GF-D8 (cell line): ENCODE measurements around the gene RGS12.

Experiments
- DNase-seq: peaks from one replicate; lab custom pipeline; 2025; lab: John Stamatoyannopoulos, UW

The RGS12 gene

DNA sequence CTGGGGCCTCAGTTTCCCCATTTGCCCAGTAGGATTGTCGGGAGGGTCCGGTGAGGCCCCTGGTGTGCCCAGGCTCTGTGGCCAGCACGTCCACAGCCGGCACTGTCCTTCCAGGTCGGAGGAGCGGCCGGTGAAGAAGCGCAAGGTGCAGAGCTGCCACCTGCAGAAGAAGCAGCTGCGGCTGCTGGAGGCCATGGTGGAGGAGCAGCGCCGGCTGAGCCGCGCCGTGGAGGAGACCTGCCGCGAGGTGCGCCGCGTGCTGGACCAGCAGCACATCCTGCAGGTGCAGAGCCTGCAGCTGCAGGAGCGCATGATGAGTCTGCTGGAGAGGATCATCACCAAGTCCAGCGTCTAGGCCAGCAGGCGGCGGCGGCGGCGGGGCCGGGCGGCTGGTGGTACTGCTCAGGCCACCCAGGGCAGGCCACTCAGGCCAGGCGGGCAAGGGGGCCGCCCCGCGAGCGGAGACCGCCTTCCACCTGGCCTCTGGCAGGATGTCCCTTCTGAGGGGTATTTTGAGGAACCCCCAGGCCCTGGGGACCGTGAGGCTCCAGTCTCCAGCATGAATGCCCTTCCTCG is 37.1 kb upstream of the RGS12 start:
- no peak for DNase-seq

DNA sequence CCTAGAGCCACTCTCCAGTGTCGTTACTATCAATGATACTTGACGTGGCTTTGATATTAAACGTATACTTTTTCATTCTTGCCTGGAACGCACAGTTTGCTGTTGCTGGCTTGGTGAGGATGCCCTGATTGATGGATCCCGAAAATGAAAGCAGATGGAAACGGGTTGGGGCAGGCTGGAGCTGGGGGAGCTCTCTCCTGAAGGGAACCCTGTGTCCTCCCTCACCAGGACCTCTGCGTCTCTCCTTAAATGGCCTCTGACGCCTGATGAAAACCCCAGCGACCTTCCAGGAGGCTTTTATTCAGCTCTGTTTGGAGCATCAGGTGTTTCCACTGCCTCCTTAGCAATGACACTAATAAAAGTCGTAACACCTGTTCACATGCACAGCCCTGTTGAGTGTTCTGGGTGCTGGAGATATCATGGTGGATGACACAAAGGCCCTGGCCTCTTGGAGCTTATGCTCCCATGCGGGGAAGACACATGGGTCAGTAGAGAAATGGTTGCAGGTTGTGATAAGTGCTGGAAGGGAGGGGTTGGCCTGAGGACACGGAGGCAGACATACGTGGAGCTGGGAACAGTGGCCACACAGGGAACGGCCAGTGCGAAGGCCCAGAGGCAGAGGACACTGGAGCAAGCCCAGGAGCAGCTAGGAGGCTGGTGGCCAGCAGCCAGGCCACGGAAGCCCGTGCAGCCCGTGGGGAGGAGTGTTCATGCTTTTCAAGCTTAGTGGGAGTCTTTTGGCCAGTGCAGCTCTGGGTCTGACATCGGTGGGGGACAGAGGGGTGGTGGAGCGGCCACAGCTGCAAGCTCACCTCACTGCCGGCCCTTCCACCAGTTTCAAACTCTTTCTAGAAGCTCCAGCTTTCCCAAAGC is 36.4 kb upstream of the RGS12 start:
- no peak for DNase-seq

DNA sequence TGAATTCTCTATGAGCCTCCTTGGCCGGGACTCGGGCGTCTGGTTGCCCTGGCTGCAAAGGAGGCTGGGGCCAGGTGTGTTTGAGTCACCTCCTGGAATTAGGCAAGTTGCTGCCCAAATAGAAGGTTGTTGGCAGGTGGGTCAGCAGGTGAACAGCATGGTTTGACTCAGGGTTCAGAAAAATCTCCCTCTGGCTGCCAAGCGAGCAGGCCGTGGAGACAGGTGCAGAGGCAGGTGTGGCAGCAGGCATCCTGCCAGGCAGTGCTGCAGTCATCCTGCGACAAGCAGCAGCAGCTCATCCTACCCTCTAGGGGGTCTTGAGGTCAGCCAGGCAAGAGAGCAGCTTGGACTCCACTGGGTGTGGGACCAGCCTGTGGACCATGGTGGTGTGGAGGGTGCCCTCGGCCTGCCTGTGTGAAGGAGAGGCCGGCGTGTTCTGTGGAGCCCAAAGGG is 35.7 kb upstream of the RGS12 start:
- DNase-seq = no peak

GRCh38 chr4:3257556-3258482 is 35.0 kb upstream of the RGS12 start:
- no peak for DNase-seq

DNA sequence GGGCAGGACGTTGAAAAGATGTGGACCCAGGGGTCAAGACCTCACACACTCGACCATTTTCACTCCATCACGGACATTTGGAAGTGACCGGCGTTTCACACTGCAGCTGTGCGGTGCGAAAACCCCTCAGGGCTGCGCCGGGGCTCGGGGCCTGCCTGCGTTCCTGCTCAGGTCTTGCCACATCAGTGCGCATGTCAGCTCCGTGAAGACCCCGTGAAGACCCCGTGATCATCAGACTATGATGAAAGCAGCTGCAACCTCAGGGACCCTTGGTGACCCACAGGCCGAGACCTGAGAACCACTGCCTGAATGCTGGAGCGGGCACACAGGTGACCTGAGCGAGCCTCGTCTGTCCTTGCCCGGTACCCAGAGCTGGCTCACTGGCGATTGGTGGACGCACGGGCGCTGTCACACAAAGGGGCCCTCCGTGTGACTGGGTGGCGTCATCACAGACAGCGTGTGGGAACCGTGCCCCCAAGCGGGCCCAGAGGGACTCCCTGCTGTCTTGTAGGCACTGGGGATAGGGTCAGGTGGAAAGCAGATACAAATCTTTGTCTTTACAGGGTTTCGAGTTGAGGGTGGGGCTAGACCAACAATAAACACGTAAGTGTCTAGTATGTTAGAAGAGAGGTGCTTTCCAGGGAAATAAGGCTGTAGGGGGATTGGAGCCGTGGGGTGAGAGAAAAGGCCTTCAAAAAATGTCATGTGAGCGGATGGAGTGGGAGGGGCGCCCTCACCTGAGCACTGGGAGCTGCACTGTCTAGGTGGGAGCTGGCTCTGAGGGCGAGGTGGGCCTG is 31.2 kb upstream of the RGS12 start:
- DNase-seq = no peak

DNA sequence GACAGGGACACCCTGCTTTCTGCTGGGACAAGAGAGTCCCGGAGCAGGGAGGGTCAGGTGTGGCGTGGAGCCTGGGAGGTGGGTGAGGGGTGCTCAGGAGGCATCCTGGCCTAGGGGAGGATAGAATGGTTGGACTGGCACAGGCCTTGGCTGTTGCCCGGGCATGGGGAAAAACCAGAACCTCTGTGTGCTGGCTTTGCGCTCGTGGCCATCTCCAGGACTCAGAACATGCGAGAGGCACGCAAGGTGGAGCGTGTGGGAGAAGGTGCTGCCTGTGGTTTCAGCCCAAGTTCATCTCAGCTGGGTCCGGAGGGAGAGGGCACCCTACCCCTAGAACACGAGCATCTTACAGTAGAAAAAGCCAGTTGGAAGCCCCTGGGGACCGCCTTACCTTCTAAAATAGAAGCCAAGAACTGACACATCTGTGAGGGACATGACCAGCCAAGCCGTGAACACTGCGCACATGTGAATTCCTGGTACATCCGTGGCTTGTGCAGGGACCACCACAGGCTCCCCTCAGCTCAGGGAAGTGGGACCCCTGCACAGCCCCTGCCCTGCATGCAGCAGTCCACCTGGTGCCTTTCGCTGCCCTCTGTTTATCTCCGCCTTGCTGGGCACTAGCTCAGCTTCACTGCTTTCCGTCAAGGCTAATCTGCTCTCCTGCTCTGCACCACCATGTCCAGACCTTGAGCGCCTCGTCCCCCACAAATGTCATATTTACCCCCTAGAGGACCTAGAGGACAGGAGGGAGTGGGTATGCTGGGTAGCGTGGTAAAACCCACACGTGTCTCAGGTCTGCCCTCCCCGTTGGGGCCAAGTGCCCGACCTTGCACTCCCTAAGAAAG is 30.4 kb upstream of the RGS12 start:
- no peak for DNase-seq

DNA sequence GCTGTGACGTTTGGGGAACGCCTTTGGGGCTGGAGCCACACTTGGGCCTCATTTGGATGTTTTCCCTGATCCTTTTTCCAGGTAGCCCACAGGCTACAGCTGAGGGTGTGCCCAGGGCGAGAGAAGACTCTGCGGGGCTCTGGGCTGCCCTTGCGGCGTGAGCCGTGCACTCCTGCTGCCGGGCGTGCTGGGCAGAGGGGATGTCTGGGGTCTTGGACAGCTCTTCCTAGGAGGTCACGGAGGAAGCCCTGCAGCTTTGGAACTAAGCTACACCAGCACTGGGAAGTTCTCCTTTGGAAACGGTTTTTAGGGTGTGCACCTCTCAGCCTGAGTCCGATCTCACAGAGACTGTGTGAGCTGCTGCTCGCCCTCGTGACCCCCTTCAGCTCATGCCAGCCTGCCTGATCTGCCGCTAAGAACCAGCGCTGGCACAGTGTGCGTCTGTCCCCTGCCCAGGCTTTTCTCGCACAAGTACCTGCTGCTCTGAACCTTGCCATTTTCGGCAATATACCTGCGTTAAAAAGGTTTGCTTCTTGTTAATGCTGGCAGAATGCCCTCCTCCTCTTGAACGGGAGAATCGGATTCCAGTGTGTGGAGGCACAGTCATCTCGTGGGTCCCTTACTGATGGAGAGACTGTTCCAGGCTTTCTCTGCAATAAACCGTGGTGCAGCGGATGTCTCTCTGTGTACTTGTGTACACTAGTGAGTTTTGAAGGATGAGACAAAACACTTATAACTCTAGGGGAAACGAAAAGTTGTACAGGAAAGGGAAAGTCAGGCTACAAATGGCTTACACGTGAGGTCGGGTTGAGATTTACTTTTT is 29.6 kb upstream of the RGS12 start:
- no peak for DNase-seq

DNA sequence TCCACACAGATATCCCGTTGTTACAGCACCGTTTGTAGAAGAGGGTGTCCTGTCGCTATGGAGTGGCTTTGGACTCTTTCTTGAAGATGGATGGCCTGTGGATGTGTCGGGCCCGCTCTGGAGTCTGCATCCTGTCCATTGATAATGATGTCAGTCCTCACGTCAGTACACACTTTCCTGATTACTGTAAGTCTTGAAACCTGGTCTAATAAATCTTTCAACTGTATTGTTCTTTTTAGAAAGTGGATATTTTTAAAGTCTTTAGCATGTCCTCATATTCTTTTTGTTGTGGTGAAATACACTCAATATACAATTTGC is 29.0 kb upstream of the RGS12 start:
- no peak for DNase-seq

DNA sequence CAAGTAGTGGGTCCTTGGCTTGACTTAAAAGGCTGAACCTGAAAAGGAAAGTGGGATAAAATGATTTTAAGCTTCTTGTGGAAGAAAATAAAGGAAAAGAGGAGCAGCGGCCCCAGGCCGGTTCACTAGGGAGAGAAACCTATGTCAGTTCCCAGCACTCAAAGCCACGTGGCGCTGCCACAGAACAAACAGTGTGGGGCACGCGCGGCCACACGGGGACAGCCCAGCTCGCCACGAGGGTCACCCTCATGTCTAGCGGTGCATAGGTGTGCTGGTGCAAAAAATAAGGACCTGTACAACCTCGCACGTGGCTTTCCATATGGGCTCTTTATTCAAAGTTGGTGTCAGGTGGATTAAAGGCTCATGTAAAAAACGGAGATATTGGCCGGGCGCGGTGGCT is 26.7 kb upstream of the RGS12 start:
- no peak for DNase-seq

GRCh38 chr4:3267576-3268394 is 25.0 kb upstream of the RGS12 start:
- no peak for DNase-seq

GRCh38 chr4:3268395-3269104 is 24.3 kb upstream of the RGS12 start:
- DNase-seq = no peak

DNA sequence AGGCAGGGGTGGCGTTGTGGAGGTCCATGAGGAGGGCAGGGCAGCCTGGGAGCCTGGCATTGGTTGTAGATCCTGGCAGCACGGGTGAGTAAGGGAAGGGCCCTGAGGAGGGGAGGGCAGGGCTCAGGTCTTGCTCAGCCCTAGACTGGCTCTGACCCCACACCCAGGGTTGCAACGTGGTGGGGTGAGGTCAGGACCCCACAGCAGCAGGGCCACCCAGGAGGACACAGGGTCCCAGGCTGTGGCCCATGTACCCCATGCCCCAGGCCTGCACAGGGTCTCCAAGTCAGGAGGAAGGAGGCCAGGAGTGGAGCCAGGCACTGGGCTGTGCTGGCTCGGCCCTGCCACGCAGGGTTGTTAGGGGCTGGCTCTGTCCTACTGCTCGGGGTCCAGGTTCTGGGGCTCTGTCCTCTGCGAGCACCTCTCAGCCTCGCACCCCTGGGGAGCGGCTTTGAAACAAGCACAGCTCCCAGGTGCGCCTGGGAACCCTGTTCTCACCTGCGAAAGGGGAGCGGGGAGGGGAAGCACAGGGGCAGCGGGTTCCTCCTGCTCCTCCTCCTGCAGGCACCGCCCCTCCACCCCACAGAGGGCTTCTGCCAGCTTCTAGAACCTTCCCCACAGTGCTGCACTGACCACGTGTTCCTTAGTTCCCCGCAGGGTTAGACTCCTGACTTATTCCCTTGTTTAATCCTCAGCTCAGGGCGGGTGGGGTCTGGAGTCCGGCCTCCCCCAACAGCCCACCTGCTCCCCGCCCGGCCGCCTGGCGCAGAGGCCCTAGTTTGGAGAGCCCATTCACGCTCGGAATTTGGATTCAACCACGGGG is 23.5 kb upstream of the RGS12 start:
- no peak for DNase-seq

DNA sequence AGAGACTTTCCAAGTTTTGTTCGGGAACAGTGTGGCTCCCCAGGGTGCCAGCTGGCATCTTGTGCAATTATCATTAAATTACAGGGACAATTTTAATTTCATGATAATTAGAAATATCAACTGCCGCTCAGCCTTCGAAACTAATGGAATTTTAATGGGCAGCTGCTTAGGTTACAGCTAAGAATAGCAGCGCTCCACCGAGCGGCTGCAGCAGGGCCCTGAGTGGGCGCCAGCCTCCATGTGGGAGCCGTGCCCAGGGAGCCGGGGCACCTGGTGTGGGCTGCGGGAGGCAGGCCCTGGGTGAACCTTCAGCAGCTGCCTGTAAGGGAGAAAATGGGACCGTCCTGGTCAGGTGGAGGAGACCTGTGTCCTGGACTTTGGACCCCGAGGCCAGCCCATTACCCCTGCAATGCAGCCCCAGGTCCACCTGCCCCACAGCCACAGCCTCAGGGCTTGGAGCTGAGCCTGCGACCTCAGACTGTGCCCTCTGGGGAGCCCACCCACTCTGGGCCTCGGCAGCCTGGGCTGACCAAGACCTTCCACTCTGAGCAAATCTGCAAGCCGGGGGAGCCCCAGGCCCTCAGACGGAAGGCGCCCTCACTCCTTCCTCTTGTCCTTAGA is 22.7 kb upstream of the RGS12 start:
- DNase-seq = no peak

DNA sequence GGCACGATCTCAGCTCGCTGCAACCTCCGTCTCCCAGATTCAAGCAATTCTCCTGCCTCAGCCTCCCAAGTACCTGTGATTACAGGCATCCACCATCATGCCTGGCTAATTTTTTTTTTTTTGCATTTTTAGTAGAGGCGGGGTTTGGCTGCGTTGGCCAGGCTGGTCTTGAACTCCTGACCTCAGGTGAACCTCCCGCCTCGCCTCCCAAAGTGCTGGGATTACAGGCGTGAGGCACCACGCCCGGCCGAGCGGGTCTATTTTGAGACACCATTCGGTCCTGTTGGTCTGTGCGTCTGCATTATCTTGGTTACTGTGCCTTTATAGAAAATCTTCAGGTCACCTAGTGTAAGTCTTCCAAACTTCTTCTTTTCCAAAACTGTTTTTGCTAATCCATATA is 21.7 kb upstream of the RGS12 start:
- no peak for DNase-seq

- no peak for DNase-seq
Measured at GRCh38 chr4:3276986-3277385, 15.8 kb upstream of the RGS12 start.

DNA sequence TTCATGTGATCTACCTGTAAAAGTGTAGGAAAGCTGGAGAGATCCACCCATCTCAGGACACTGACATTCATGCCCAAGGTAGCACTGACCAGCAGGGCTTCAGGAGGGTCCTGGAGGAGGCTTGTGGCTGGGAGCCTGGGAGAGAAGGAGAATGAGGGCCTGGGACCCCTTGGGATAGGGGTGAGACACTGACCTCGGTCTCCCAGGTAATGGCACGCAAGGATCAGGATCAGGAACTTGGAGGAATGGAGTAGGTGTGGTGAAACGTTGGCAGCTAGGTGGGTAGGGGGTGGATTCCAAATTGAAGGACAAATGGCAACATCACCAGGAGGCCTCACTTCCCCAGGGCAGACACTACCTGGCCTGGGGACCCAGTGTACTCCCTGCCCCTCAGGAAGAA is 12.4 kb upstream of the RGS12 start:
- DNase-seq = no peak

DNA sequence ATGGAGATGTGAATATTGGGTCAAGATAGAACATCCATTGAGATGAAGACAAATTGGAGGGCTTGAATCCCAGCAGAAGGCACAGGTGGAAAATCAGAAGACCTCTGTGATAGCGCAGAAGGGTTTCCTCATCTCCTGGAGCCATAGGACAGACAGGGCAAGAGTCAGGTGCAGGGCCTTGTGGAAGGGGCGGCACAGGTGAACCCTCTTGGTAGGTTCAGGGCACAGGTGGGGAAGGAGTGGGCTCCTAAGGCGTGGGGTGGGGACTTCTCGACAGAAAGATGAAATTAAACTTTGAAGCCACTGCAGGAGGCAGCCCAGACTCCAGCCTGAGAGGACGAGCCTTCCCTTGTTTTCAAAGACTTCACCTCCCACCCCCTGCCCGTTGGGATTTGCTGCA is 9.3 kb upstream of the RGS12 start:
- DNase-seq = no peak
